K562 (cell line): Measurements from ENCODE around the gene PFN3. TPM values are rescaled to one million over a fixed set of nuclear protein-coding genes. Genes with fewer than 3 reads are reported as not detected.

Source experiments
- ATAC-seq: fragments of 200-7000 bp; cut with Tn5 transposase; 3 replicates; pipeline ENCODE4 v1.9.1; 2020; ENCODE audit warnings: moderate library complexity
- BruUV-seq: library from RNA; stranded (reverse); fragments of 400-500 nt; replicated peaks from 2 replicates; lab custom pipeline; 2021; lab: Mats Ljungman, UMichigan
- CTCF ChIA-PET: fragments of 300-600 bp; formaldehyde crosslinking; extraction: SDS; loops from one replicate; lab custom pipeline; 2021; ENCODE audit warnings: low intra/inter-chr PET ratio; lab: Yijun Ruan, JAX
- POLR2A ChIA-PET: fragments of 300-600, 350-650 bp; sonication (Branson Sonifier 250); formaldehyde crosslinking; extraction: SDS; loops from one replicate; lab custom pipeline; 2021; ENCODE audit warnings: antibody characterized with exemption, inconsistent platforms; lab: Yijun Ruan, JAX
- DNase-seq, 4 experiments: peaks; one replicate each; pipeline versions ENCODE4 v3.0.0 to v3.0.0-alpha.2; 2011 to 2018; ENCODE audit warnings: low spot score in 3 of 4, mixed read lengths in 3 of 4; ENCODE audit errors: extremely low read depth in 1 of 4
- FAIRE-seq: peaks from 2 replicates; lab custom pipeline; 2011; peaks lifted over from hg19 to GRCh38; lab: Jason Lieb, UNC
- H2AFZ ChIP-seq: 2 replicates; pipeline ENCODE4 v1.6.0; 2011; ENCODE audit warnings: low read depth, low read length, control low read depth, inconsistent platforms
- H3K27ac ChIP-seq: fragments of 200-600 bp; 3 replicates; pipeline ENCODE4 v1.8.0; 2011; ENCODE audit warnings: low read depth, mild to moderate bottlenecking, control low read depth, inconsistent platforms, low read length, moderate library complexity, mixed read lengths; ENCODE audit errors: extremely low read depth
- H3K27me3 ChIP-seq, 2 experiments: fragments of 300-600 bp in 1 of 2; 2 replicates in 1 of 2; 3 replicates in 1 of 2; pipeline versions ENCODE4 v1.6.0 to v1.8.0; 2011; ENCODE audit warnings: inconsistent platforms in 2 of 2, low read length in 2 of 2, mild to moderate bottlenecking in 1 of 2, mixed read lengths in 1 of 2, moderate library complexity in 1 of 2; ENCODE audit not compliant: control insufficient read depth in 2 of 2, insufficient read depth in 2 of 2
- H3K36me3 ChIP-seq: fragments of 300-600 bp; 3 replicates; pipeline ENCODE4 v1.8.0; 2011; ENCODE audit warnings: mild to moderate bottlenecking, low read length, inconsistent platforms; ENCODE audit not compliant: control insufficient read depth, insufficient read depth
- H3K4me1 ChIP-seq, 2 experiments: fragments of 200-600 bp in 1 of 2; replicated peaks in 1 of 2; 2 replicates in 1 of 2; 3 replicates in 1 of 2; pipeline versions ENCODE4 v1.5.1 to v1.8.0; 2011; ENCODE audit warnings: inconsistent platforms in 2 of 2, low read length in 2 of 2, mild to moderate bottlenecking in 1 of 2, mixed read lengths in 1 of 2, moderate library complexity in 1 of 2; ENCODE audit not compliant: control insufficient read depth in 2 of 2, insufficient read depth in 2 of 2
- H3K4me2 ChIP-seq: 2 replicates; pipeline ENCODE4 v1.6.1; 2011; ENCODE audit warnings: low read length, control low read depth, inconsistent platforms, mixed read lengths; ENCODE audit not compliant: insufficient read depth
- H3K4me3 ChIP-seq: fragments of 200-600 bp; sonication (generic), shearing (Covaris generic); 2 replicates; pipeline ENCODE4 v1.5.1; 2016; ENCODE audit warnings: control low read depth, inconsistent platforms
- H3K79me2 ChIP-seq: fragments of 200-600 bp; 3 replicates; pipeline ENCODE4 v1.8.0; 2011; ENCODE audit warnings: low read length, inconsistent platforms; ENCODE audit not compliant: control insufficient read depth, insufficient read depth
- H3K9ac ChIP-seq, 2 experiments: 2 replicates each; pipeline versions ENCODE4 v1.6.0 to v1.6.1; 2011; ENCODE audit warnings: low read depth in 2 of 2, low read length in 2 of 2, control low read depth in 1 of 2, inconsistent platforms in 1 of 2, mild to moderate bottlenecking in 1 of 2, mixed read lengths in 1 of 2; ENCODE audit not compliant: insufficient read depth in 1 of 2
- H3K9me1 ChIP-seq: one replicate; pipeline ENCODE4 v1.6.0; 2011; ENCODE audit warnings: inconsistent platforms, mild to moderate bottlenecking, low read length, moderate library complexity; ENCODE audit not compliant: control insufficient read depth, insufficient read depth
- H3K9me3 ChIP-seq: replicated peaks from 2 replicates; pipeline ENCODE4 v1.5.1; 2011; ENCODE audit warnings: low read depth, low read length, inconsistent platforms; ENCODE audit not compliant: control insufficient read depth, insufficient read depth
- H4K20me1 ChIP-seq: replicated peaks from 2 replicates; pipeline ENCODE4 v1.6.1; 2011; ENCODE audit warnings: low read length, inconsistent platforms, mixed read lengths; ENCODE audit not compliant: control insufficient read depth, insufficient read depth
- AFF1 ChIP-seq, 2 experiments: fragments of 450-650 bp; IDR thresholded peaks; 2 replicates each; pipeline ENCODE4 v1.6.1; 2018; ENCODE audit warnings: mild to moderate bottlenecking in 2 of 2, low read depth in 1 of 2; ENCODE audit not compliant: partially characterized antibody in 2 of 2
- BCOR ChIP-seq: fragments of 450-650 bp; IDR thresholded peaks from 2 replicates; pipeline ENCODE4 v1.6.1; 2016
- CEBPB ChIP-seq: fragments of 450-650 bp; IDR thresholded peaks from 2 replicates; pipeline ENCODE4 v1.6.1; 2016; ENCODE audit warnings: missing genetic modification characterization, missing compliant biosample characterization
- GABPA ChIP-seq: fragments of 200-800 bp; sonication (Bioruptor generic); conservative IDR thresholded peaks from 2 replicates; pipeline ENCODE4 v1.6.1; 2016; ENCODE audit warnings: low read depth, missing genetic modification characterization, missing compliant biosample characterization
- RCOR1 ChIP-seq, 2 experiments: IDR thresholded peaks; 2 replicates each; pipeline ENCODE4 v1.6.1; 2012; ENCODE audit warnings: low read depth in 2 of 2, low read length in 2 of 2, borderline replicate concordance in 1 of 2, improper control_type of control experiment in 1 of 2
- SPI1 ChIP-seq: IDR thresholded peaks from 2 replicates; pipeline ENCODE4 v1.6.1; 2011; ENCODE audit warnings: low read depth, low read length, control low read depth, borderline replicate concordance
- SUPT5H ChIP-seq: fragments of 450-650 bp; IDR thresholded peaks from 2 replicates; pipeline ENCODE4 v1.6.1; 2016
- VEZF1 ChIP-seq: fragments of 200-800 bp; sonication (Bioruptor generic); IDR thresholded peaks from 2 replicates; pipeline ENCODE4 v1.6.1; 2017; ENCODE audit warnings: missing genetic modification characterization, missing compliant biosample characterization
- ZBTB1 ChIP-seq: sonication (generic); formaldehyde crosslinking; IDR thresholded peaks from 2 replicates; pipeline ENCODE4 v1.8.1; 2023; ENCODE audit warnings: missing genetic modification reagents, low read depth, mild to moderate bottlenecking, borderline replicate concordance
- ZFP91 ChIP-seq: sonication (generic); formaldehyde crosslinking; IDR thresholded peaks from 2 replicates; pipeline ENCODE4 v1.8.0; 2022; ENCODE audit warnings: mild to moderate bottlenecking, missing genetic modification reagents
- ZNF449 ChIP-seq: fragments of 250-450 bp; sonication (Bioruptor Pico); IDR thresholded peaks from 2 replicates; pipeline ENCODE4 v1.8.0; 2022; ENCODE audit warnings: moderate library complexity, mild to moderate bottlenecking, inconsistent platforms
- WGBS: fragments of 100-300 bp; shearing (Covaris generic); methylation state at CpG from one replicate; pipeline ENCODE4 v1.1.6; 2016; ENCODE audit warnings: low coverage, mixed read lengths; ENCODE audit not compliant: insufficient coverage; ENCODE audit errors: missing lambda C conversion rate; 5-methylcytosine and 5-hydroxymethylcytosine counted together
- in situ Hi-C: fragments of 300-500 bp; cut with MboI; formaldehyde crosslinking; loops from 4 replicates; pipeline ENCODE4 v1.15.0; 2018; ENCODE audit warnings: inconsistent platforms, mixed read lengths
- intact Hi-C: fragments of 100-400 bp; cut with micrococcal nuclease; formaldehyde crosslinking; loops from 2 replicates; pipeline ENCODE4 v1.14.2; 2022
- polyA plus RNA-seq, 8 experiments: library from polyadenylated mRNA; depleted of rRNA in 4 of 8; stranded (reverse) in 5 of 8; unstranded in 3 of 8; fragments of >200 nt; fragmentation: Nextera tagmentation in 2 of 8; fragmentation: Illumina TruSeq in 1 of 8; extraction: Ambion mirVana in 2 of 8; extraction: Trizol in 1 of 8; gene quantifications; 2 replicates each; pipeline versions ENCODE4 v1.2.1 to v1.2.3, GENCODE V29; 2011 to 2014; ENCODE audit warnings: inconsistent platforms in 1 of 8, missing spikeins in 1 of 8
- total RNA-seq, 7 experiments: library from RNA; depleted of rRNA in 6 of 7; stranded (reverse); fragments of >200 nt in 6 of 7; fragmentation: Illumina TruSeq in 2 of 7; extraction: Trizol in 2 of 7; gene quantifications; 2 replicates each; pipeline versions ENCODE4 v1.2.1 to v1.2.3, GENCODE V29; 2011 to 2021; ENCODE audit warnings: low replicate concordance in 1 of 7

PFN3 gene
- total and polyA plus RNA-seq, 9 of the 15 experiments (the other 6 are each of a cell fraction or from before 2014, with no cell fraction given): not detected

GRCh38 chr5:177429248-177430040, 29.0 kb upstream of the PFN3 start:
- Histone ChIP-seq H2AFZ (no peak overlapping the region), H3K27me3 (no peaks in the 10 kb centered on the region), H3K36me3 (peaks cover 72% of the 10 kb centered on the region; the same call in 2 of the 3 replicates), H3K27ac (peak overlapping the region; percentile 98), H4K20me1 (peaks cover 22% of the 10 kb centered on the region; the same call in 1 of the 2 replicates), H3K9me1 (no peaks in the 10 kb centered on the region), H3K4me1 (peaks cover 30 to 73% of the 10 kb centered on the region in 2 experiments), H3K4me3 (peak overlapping the region; percentile 91; the same call in 1 of the 2 replicates), H3K9ac (peak overlapping the region; percentile 96 to 97; a peak in 3 of 4 replicates), H3K4me2 (peak overlapping the region; percentile 98), H3K79me2 (peaks cover 50% of the 10 kb centered on the region), H3K9me3 (no peaks in the 10 kb centered on the region)
- intact Hi-C loops: no loop called here
- ATAC-seq: no peak
- POLR2A ChIA-PET: interaction anchor here (0.6 to 10.8 kb wide), 6 partner anchors 13 to 59 kb away, joined by 3 to 210 read pairs (median 5); partner anchors contain the start of gene PRR7
- no TSS peak for BruUV-seq
- peak; percentile 64 for FAIRE-seq
- WGBS: 85% methylated on average over 4 of the region's 6 CpGs
- DNase-seq: peak in 3 of 4 experiments; percentile 40 to 72 (median 59)
- CTCF ChIA-PET: no interaction called here
- in situ Hi-C loops: no loop called here
- no peak for TF ChIP-seq ZBTB1
- TF ChIP-seq GABPA (tag): 0 out of 2 replicates have a peak, but pooled peaks have one; percentile 20
- TF ChIP-seq AFF1 (IDR thresholded peaks at IDR 0.05; ENCODE audit: low read depth in 1 of 2, partially characterized antibody in 2 of 2): no peak
- peak; percentile 69; the same call in 1 of the 2 replicates for TF ChIP-seq VEZF1
- 0 out of 2 replicates have a peak, but pooled peaks have one; percentile 19 for TF ChIP-seq SUPT5H
- peak in 1 of 2 experiments; percentile 35; a peak in 1 of 4 replicates for TF ChIP-seq RCOR1 (IDR thresholded peaks at IDR 0.05; ENCODE audit: borderline replicate concordance in 1 of 2, low read depth in 2 of 2, low read length in 2 of 2)
- 0 out of 2 replicates have a peak, but pooled peaks have one; percentile 18 for TF ChIP-seq BCOR
- TF ChIP-seq ZFP91 (CRISPR knock-in tag): no peak
- peak; percentile 14; the same call in 1 of the 2 replicates for TF ChIP-seq SPI1
- no peak for TF ChIP-seq ZNF449 (CRISPR knock-in tag)
- TF ChIP-seq CEBPB: peak; percentile 55
